IMR-90 (cell line): ENCODE data around the gene LRRC10B. TPM values are rescaled to one million over a fixed set of nuclear protein-coding genes. Genes with fewer than 3 reads are reported as not detected.

ENCODE experiments used
- ATAC-seq: fragments of 200-7000 bp; cut with Tn5 transposase; 2 replicates; pipeline ENCODE4 v1.9.1; 2020; ENCODE audit warnings: low read depth, mild to moderate bottlenecking, moderate library complexity
- BruUV-seq: library from RNA; stranded (reverse); fragments of 400-500 nt; replicated peaks from 2 replicates; lab custom pipeline; 2021; lab: Mats Ljungman, UMichigan
- CTCF ChIA-PET: fragments of 300-600 bp; formaldehyde crosslinking; extraction: SDS; loops from one replicate; lab custom pipeline; 2021; ENCODE audit warnings: antibody characterized with exemption; lab: Yijun Ruan, JAX
- POLR2A ChIA-PET: fragments of 300-600 bp; sonication (Branson Sonifier 250); formaldehyde crosslinking; loops from one replicate; lab custom pipeline; 2022; ENCODE audit warnings: antibody characterized with exemption; ENCODE audit not compliant: unreplicated experiment; lab: Charles Lee
- DNase-seq: peaks from one replicate; pipeline ENCODE4 v3.0.0; 2013
- H2AFZ ChIP-seq: replicated peaks from 2 replicates; pipeline ENCODE3; 2013; ENCODE audit warnings: low read length, mild to moderate bottlenecking; ENCODE audit not compliant: poor library complexity
- H2AK5ac ChIP-seq: 2 replicates; pipeline ENCODE4 v1.6.1; 2013; ENCODE audit warnings: low read depth, low read length, inconsistent platforms
- H2AK9ac ChIP-seq: replicated peaks from 2 replicates; pipeline ENCODE3; 2013; ENCODE audit warnings: mild to moderate bottlenecking, low read depth, low read length, moderate library complexity; ENCODE audit not compliant: poor library complexity
- H2BK120ac ChIP-seq: 2 replicates; pipeline ENCODE4 v1.6.1; 2013; ENCODE audit warnings: low read depth, low read length, inconsistent platforms
- H2BK15ac ChIP-seq: 3 replicates; pipeline ENCODE4 v1.6.1; 2013; ENCODE audit warnings: low read depth, low read length, inconsistent platforms
- H2BK20ac ChIP-seq: 2 replicates; pipeline ENCODE4 v1.6.1; 2013; ENCODE audit warnings: low read depth, mild to moderate bottlenecking, inconsistent platforms, low read length, moderate library complexity
- H2BK5ac ChIP-seq: 2 replicates; pipeline ENCODE4 v1.6.1; 2013; ENCODE audit warnings: mild to moderate bottlenecking, low read depth, low read length, inconsistent platforms; ENCODE audit not compliant: poor library complexity, severe bottlenecking
- H3K14ac ChIP-seq: replicated peaks from 2 replicates; pipeline ENCODE4 v1.6.1; 2013; ENCODE audit warnings: low read depth, low read length, inconsistent platforms
- H3K18ac ChIP-seq: 2 replicates; pipeline ENCODE4 v1.6.1; 2013; ENCODE audit warnings: low read depth, low read length, control low read depth
- H3K23ac ChIP-seq: 2 replicates; pipeline ENCODE4 v1.6.1; 2013; ENCODE audit warnings: low read depth, low read length, inconsistent platforms
- H3K27ac ChIP-seq: 2 replicates; pipeline ENCODE4 v1.5.1; 2013; ENCODE audit warnings: mild to moderate bottlenecking, control low read depth, low read length; ENCODE audit not compliant: insufficient read depth
- H3K27me3 ChIP-seq: 2 replicates; pipeline ENCODE4 v1.6.1; 2013; ENCODE audit warnings: low read length; ENCODE audit not compliant: control insufficient read depth, insufficient read depth
- H3K36me3 ChIP-seq: 2 replicates; pipeline ENCODE4 v1.6.1; 2013; ENCODE audit warnings: low read length, mixed read lengths; ENCODE audit not compliant: control insufficient read depth, insufficient read depth
- H3K4ac ChIP-seq: 2 replicates; pipeline ENCODE4 v1.6.1; 2013; ENCODE audit warnings: low read depth, low read length, inconsistent platforms
- H3K4me1 ChIP-seq: 2 replicates; pipeline ENCODE4 v1.6.1; 2013; ENCODE audit warnings: low read length, mixed read lengths; ENCODE audit not compliant: control insufficient read depth, insufficient read depth
- H3K4me2 ChIP-seq: 2 replicates; pipeline ENCODE4 v1.6.1; 2013; ENCODE audit warnings: low read depth, mild to moderate bottlenecking, control low read depth, low read length, moderate library complexity
- H3K4me3 ChIP-seq: 2 replicates; pipeline ENCODE4 v1.5.1; 2013; ENCODE audit warnings: low read depth, mild to moderate bottlenecking, control low read depth, low read length, moderate library complexity; ENCODE audit not compliant: insufficient read depth
- H3K56ac ChIP-seq: 2 replicates; pipeline ENCODE4 v1.6.1; 2013; ENCODE audit warnings: low read length, inconsistent platforms; ENCODE audit not compliant: insufficient read depth; ENCODE audit errors: extremely low read depth
- H3K79me1 ChIP-seq, 2 experiments: 2 replicates each; pipeline ENCODE4 v1.6.1; 2013; ENCODE audit warnings: low read length in 2 of 2, inconsistent platforms in 1 of 2, low read depth in 1 of 2
- H3K9ac ChIP-seq: 2 replicates; pipeline ENCODE4 v1.6.1; 2013; ENCODE audit warnings: low read depth, low read length, control low read depth
- H3K9me1 ChIP-seq: 2 replicates; pipeline ENCODE4 v1.6.1; 2013; ENCODE audit warnings: low read length, inconsistent platforms; ENCODE audit not compliant: insufficient read depth
- H3K9me3 ChIP-seq: 2 replicates; pipeline ENCODE4 v1.6.1; 2013; ENCODE audit warnings: low read length; ENCODE audit not compliant: control insufficient read depth, insufficient read depth
- H4K20me1 ChIP-seq: 2 replicates; pipeline ENCODE4 v1.6.1; 2013; ENCODE audit warnings: low read length, inconsistent platforms; ENCODE audit not compliant: insufficient read depth
- H4K5ac ChIP-seq: 2 replicates; pipeline ENCODE4 v1.6.1; 2013; ENCODE audit warnings: mild to moderate bottlenecking, low read depth, low read length, control low read depth
- H4K8ac ChIP-seq, 2 experiments: 2 replicates each; pipeline ENCODE4 v1.6.1; 2013; ENCODE audit warnings: low read depth in 2 of 2, low read length in 2 of 2, control low read depth in 1 of 2, inconsistent platforms in 1 of 2
- H4K91ac ChIP-seq: 2 replicates; pipeline ENCODE4 v1.6.1; 2013; ENCODE audit warnings: low read depth, low read length, inconsistent platforms; ENCODE audit not compliant: insufficient read depth
- BHLHE40 ChIP-seq: fragments of 150-350 bp; IDR thresholded peaks from 2 replicates; pipeline ENCODE4 v1.6.1; 2016; ENCODE audit warnings: mild to moderate bottlenecking, low read depth, low read length
- POLR2A ChIP-seq: IDR thresholded peaks from 2 replicates; pipeline ENCODE4 v1.6.1; 2012; ENCODE audit warnings: mild to moderate bottlenecking, low read depth, low read length
- RCOR1 ChIP-seq: IDR thresholded peaks from 2 replicates; pipeline ENCODE4 v1.6.1; 2012; ENCODE audit warnings: mild to moderate bottlenecking, low read length, improper control_type of control experiment; ENCODE audit not compliant: insufficient replicate concordance
- WGBS, 2 experiments: methylation state at CpG; one replicate each; pipeline versions ENCODE4 v1.1.5 to v1.1.7; 2013; ENCODE audit warnings: missing lambda C conversion rate in 2 of 2; ENCODE audit not compliant: insufficient read length in 1 of 2; ENCODE audit errors: extremely low coverage in 2 of 2; 5-methylcytosine and 5-hydroxymethylcytosine counted together
- dilution Hi-C: fragments of 300-500 bp; cut with HindIII; formaldehyde crosslinking; loops from one replicate; pipeline ENCODE4 v1.14.3; 2018; ENCODE audit warnings: low sequenced_read_pairs; ENCODE audit not compliant: unreplicated experiment
- in situ Hi-C: fragments of 300-500 bp; cut with MboI; formaldehyde crosslinking; loops from 3 replicates; pipeline ENCODE4 v1.14.3; 2019; ENCODE audit warnings: low sequenced_read_pairs, inconsistent platforms, mixed read lengths
- intact Hi-C: fragments of 100-400 bp; cut with micrococcal nuclease; formaldehyde crosslinking; loops from 2 replicates; pipeline ENCODE4 v1.10.0; 2022
- polyA plus RNA-seq, 3 experiments: library from polyadenylated mRNA; depleted of rRNA; stranded (reverse); fragments of >200 nt; gene quantifications; 2 replicates each; pipeline ENCODE4 v1.2.3, GENCODE V29; 2012; ENCODE audit warnings: low replicate concordance in 1 of 3
- total RNA-seq: library from RNA; depleted of rRNA; stranded (reverse); fragments of >200 nt; gene quantifications from 2 replicates; pipeline ENCODE4 v1.2.3, GENCODE V29; 2012

Gene LRRC10B
- total and polyA plus RNA-seq, 2 of the 4 experiments (the other 2 are of a cell fraction), result not detected

- Histone ChIP-seq H3K27me3 (peaks cover 32% of the 10 kb centered on the region), H4K8ac (no peak overlapping the region), H3K4ac (no peak overlapping the region), H3K27ac (no peak overlapping the region), H3K18ac (no peak overlapping the region), H3K23ac (no peak overlapping the region), H3K36me3 (no peaks in the 10 kb centered on the region), H2BK20ac (no peak overlapping the region), H2AFZ (no peak overlapping the region), H3K4me1 (peaks cover 4% of the 10 kb centered on the region; the same call in 1 of the 2 replicates), H2AK9ac (no peak overlapping the region), H3K79me1 (no peaks in the 10 kb centered on the region), H4K20me1 (no peaks in the 10 kb centered on the region; the same call in 1 of the 2 replicates), H2BK120ac (no peak overlapping the region), H4K5ac (no peak overlapping the region), H2BK5ac (no peak overlapping the region), H2AK5ac (no peak overlapping the region), H3K4me2 (no peak overlapping the region), H3K9ac (no peak overlapping the region), H2BK15ac (no peak overlapping the region), H3K9me3 (no peaks in the 10 kb centered on the region), H3K9me1 (no peaks in the 10 kb centered on the region), H4K91ac (no peak overlapping the region), H3K56ac (no peak overlapping the region), H3K14ac (no peak overlapping the region), H3K4me3 (no peak overlapping the region)
- TF ChIP-seq POLR2A (no peak), RCOR1 (no peak), BHLHE40 (no peak)
- no TSS peak for BruUV-seq
- WGBS, 2 experiments, result 60% methylated on average over 14 of the region's 23 CpGs; no CpG with 5 or more reads in 1 of the 2 experiments
- ChIA-PET CTCF (no interaction called here), POLR2A (no interaction called here)
- dilution Hi-C loops, result no loop called here
- DNase-seq, result no peak
- intact Hi-C loops, result no loop called here
- in situ Hi-C loops, result no loop called here
- ATAC-seq, result no peak
Measured at GRCh38 chr11:61549662-61550568, 41.4 kb downstream of the LRRC10B start.
